Endothelial cell (in vitro differentiated cells): ENCODE results near the gene ZNF277. TPM values are rescaled to one million over a fixed set of nuclear protein-coding genes. Genes with fewer than 3 reads are reported as not detected.

Experiments
- DNase-seq: peaks from one replicate; pipeline ENCODE4 v3.0.0; 2021; ENCODE audit warnings: low spot score
- H3K27ac Mint-ChIP-seq: one replicate; pipeline ENCODE4 v1.8.0; 2021; ENCODE audit warnings: mixed read lengths, inconsistent platforms; ENCODE audit not compliant: unreplicated experiment
- H3K27me3 Mint-ChIP-seq: one replicate; pipeline ENCODE4 v1.8.0; 2021; ENCODE audit warnings: mild to moderate bottlenecking, moderate library complexity, mixed read lengths, inconsistent platforms; ENCODE audit not compliant: unreplicated experiment
- H3K36me3 Mint-ChIP-seq: one replicate; pipeline ENCODE4 v1.8.0; 2021; ENCODE audit warnings: mild to moderate bottlenecking, low read depth, mixed read lengths, inconsistent platforms; ENCODE audit not compliant: unreplicated experiment
- H3K4me1 Mint-ChIP-seq: one replicate; pipeline ENCODE4 v1.8.0; 2021; ENCODE audit warnings: mild to moderate bottlenecking, mixed read lengths, inconsistent platforms; ENCODE audit not compliant: unreplicated experiment
- H3K4me3 Mint-ChIP-seq: one replicate; pipeline ENCODE4 v1.8.0; 2021; ENCODE audit warnings: mild to moderate bottlenecking, mixed read lengths, inconsistent platforms; ENCODE audit not compliant: unreplicated experiment
- H3K9me3 Mint-ChIP-seq: one replicate; pipeline ENCODE4 v1.8.0; 2021; ENCODE audit warnings: mixed read lengths, inconsistent platforms; ENCODE audit not compliant: unreplicated experiment
- total RNA-seq: library from RNA; stranded (reverse); fragmentation: NEBNext Ultra II Directional; extraction: Animal tissue kit (Norgen Biotek cat#: 25700); gene quantifications from one replicate; pipeline ENCODE4 v1.2.1, GENCODE V29; 2021; ENCODE audit not compliant: unreplicated experiment
- TF ChIP-seq, protein P1 (sequence below): fragments of 200-600 bp; sonication (generic); IDR thresholded peaks from one replicate; pipeline ENCODE4 v1.5.0; 2021; ENCODE audit warnings: antibody characterized with exemption; ENCODE audit not compliant: unreplicated experiment

ZNF277 gene
- total RNA-seq, 1 donor from 2014 or later, result 26.1 TPM

DNA sequence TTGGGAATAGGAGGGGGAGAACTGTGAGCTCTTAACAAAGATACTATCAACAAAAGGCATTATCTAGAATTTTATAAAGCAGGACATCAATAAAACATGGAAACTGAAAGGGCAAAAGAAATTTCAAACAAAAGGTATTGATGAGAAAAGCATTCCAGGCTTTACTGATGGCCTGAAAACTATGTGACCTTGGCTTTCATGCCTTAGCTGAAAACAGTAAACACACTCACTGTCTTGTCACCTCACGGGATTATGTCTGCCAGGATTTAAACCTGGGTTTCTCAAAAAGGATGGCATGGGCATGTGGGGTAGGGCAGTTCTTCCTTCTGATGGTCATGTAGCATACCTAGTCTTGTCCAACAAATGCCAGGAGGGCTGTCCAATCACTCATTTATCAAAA lies 23.2 kb upstream of the ZNF277 start:
- no peak overlapping the region for H3K4me3 Mint-ChIP-seq
- H3K27me3 Mint-ChIP-seq, result no peaks in the 10 kb centered on the region
- peak overlapping the region; percentile 55 for H3K27ac Mint-ChIP-seq
- DNase-seq, result no peak
- peaks cover 79% of the 10 kb centered on the region for H3K4me1 Mint-ChIP-seq
- TF ChIP-seq, protein P1, sequence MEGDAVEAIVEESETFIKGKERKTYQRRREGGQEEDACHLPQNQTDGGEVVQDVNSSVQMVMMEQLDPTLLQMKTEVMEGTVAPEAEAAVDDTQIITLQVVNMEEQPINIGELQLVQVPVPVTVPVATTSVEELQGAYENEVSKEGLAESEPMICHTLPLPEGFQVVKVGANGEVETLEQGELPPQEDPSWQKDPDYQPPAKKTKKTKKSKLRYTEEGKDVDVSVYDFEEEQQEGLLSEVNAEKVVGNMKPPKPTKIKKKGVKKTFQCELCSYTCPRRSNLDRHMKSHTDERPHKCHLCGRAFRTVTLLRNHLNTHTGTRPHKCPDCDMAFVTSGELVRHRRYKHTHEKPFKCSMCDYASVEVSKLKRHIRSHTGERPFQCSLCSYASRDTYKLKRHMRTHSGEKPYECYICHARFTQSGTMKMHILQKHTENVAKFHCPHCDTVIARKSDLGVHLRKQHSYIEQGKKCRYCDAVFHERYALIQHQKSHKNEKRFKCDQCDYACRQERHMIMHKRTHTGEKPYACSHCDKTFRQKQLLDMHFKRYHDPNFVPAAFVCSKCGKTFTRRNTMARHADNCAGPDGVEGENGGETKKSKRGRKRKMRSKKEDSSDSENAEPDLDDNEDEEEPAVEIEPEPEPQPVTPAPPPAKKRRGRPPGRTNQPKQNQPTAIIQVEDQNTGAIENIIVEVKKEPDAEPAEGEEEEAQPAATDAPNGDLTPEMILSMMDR, result no peak
- no peaks in the 10 kb centered on the region for H3K9me3 Mint-ChIP-seq
- H3K36me3 Mint-ChIP-seq, result peaks cover 5% of the 10 kb centered on the region

DNA sequence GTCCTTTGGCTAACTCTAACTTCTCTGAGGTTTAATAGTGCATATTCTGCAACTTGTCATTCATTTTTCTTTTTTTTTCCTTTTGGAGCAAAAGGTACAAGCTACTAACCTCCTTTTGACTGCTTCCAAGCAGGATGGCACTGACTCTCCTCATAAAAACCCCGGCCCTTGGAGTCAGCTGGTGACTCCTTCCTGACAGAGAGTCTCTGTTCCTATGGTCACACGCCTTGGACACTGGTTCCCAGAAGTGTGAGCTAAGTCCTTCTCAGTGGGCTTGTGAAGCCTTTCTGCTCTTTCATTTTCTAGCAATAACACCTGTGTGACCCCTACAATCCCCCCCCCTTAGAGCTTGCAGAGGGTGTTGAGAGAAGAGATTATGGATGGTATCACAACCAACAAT lies 22.0 kb upstream of the ZNF277 start:
- TF ChIP-seq, protein P1, result no peak
- Mint-ChIP-seq H3K36me3 (peaks cover 5% of the 10 kb centered on the region), H3K27me3 (no peaks in the 10 kb centered on the region), H3K4me1 (peaks cover 74% of the 10 kb centered on the region), H3K9me3 (no peaks in the 10 kb centered on the region), H3K4me3 (no peak overlapping the region), H3K27ac (peak overlapping the region; percentile 67)
- DNase-seq, result no peak

DNA sequence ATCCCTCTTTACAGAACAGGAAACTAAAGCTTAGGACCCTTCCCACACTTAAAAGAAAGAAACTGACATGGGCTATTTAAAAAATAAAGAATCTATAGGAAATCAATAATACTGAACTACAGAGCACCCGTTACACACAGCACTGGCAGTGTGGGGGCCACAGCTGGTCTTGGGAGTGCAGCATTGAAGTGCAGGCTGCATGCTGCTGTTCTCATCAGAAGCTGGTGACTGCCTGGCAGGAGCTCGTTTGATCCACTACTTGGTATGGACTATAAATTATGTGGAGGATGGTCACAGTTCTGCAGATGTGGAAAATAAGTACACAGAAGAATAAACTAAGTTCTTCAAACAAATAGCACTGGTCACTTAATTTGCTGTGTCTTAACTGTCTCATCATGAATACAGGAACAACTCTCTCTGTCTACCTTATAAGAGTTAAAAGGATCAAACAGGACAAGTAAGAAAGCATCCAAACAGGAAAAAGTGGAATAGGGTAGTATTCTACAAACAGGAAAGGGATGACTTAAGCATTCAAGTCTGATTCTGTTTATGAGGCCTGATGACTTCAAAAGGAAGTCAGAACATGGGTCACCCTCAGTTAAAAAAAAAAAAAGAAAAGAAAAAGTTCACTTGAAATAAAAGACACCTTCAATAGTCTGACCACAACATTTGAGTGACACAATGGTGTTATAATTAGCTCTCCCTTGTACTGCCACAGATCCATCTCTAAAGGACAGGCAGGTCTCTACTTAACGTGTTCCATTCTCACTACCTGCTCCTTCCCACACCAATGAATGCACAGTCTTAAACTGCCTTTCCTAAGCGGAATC lies 21.3 kb upstream of the ZNF277 start:
- peaks cover 5% of the 10 kb centered on the region for H3K36me3 Mint-ChIP-seq
- H3K27ac Mint-ChIP-seq, result peak overlapping the region; percentile 67
- TF ChIP-seq, protein P1, result no peak
- no peaks in the 10 kb centered on the region for H3K27me3 Mint-ChIP-seq
- no peak for DNase-seq
- H3K4me3 Mint-ChIP-seq, result peak overlapping the region; percentile 5
- no peaks in the 10 kb centered on the region for H3K9me3 Mint-ChIP-seq
- H3K4me1 Mint-ChIP-seq, result peaks cover 74% of the 10 kb centered on the region

DNA sequence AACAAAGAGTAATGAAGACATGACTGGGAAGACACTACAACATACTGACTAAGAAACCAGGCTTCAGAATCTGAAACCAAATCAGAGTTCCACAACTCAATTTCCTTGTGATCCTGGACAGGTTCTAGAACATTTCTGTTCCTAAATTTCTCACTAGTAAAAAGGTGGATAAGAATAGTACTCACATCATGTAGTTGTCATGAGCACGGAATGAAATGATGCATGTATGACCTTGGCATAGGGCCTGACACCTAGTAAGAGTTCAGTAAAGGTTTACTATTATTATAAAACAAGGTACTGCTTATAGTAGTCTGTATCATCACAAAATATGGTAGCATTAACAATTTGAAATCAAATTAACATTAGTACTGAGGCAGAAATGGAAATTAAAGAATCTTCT lies 20.2 kb upstream of the ZNF277 start:
- no peaks in the 10 kb centered on the region for H3K27me3 Mint-ChIP-seq
- peak overlapping the region; percentile 38 for H3K27ac Mint-ChIP-seq
- peaks cover 5% of the 10 kb centered on the region for H3K36me3 Mint-ChIP-seq
- no peak overlapping the region for H3K4me3 Mint-ChIP-seq
- H3K9me3 Mint-ChIP-seq, result no peaks in the 10 kb centered on the region
- TF ChIP-seq, protein P1, result no peak
- peaks cover 80% of the 10 kb centered on the region for H3K4me1 Mint-ChIP-seq
- DNase-seq, result no peak

DNA sequence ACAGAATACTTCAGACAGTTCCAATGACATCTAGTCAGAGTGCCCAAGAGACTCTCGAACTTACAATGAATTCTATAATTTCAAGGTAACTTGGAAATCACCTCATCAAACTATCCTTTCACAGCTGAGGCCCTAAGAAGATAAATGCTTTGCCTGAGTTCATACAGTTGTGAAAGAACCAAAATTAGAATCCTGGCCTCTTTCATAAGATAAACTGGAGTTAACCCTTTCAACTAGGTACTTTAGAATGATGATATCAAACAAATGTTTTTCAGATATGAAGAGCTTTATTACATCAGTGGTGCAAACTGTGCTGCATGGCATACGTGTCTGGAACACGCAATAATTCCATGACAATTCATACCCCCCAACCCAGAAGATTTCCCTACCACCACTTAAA lies 18.2 kb upstream of the ZNF277 start:
- DNase-seq, result no peak
- peaks cover 83% of the 10 kb centered on the region for H3K4me1 Mint-ChIP-seq
- H3K9me3 Mint-ChIP-seq, result no peaks in the 10 kb centered on the region

More for the DNA sequence above, 18.2 kb upstream of the ZNF277 start:
- Mint-ChIP-seq H3K27me3 (no peaks in the 10 kb centered on the region), H3K4me3 (no peak overlapping the region), H3K27ac (no peak overlapping the region), H3K36me3 (no peaks in the 10 kb centered on the region)
- TF ChIP-seq, protein P1, result no peak
